Measurements from ENCODE around the gene CSNK1G1.

CSNK1G1 gene

GRCh38 chr15:64182859-64183370 is 173.1 kb downstream of the CSNK1G1 start:
- DNase-seq = no peak

- DNase-seq = no peak
These were observed 175.6 kb downstream of the CSNK1G1 start for GRCh38 chr15:64180235-64180824.

GRCh38 chr15:64166102-64166890 is 189.7 kb downstream of the CSNK1G1 start:
- no peak for DNase-seq

GRCh38 chr15:64164436-64164835 is 191.5 kb downstream of the CSNK1G1 start:
- no peak for DNase-seq

- DNase-seq = no peak
These were observed 192.2 kb downstream of the CSNK1G1 start for GRCh38 chr15:64163659-64164362.

GRCh38 chr15:64162869-64163658 is 192.9 kb downstream of the CSNK1G1 start, which contains the start of gene PPIB:
Gene PPIB, minus strand, starts transcription at chr15:64163022. Its CDS starts 36 bp downstream, at chr15:64162986.
- peak; percentile 97 for DNase-seq

- no peak for DNase-seq
These were observed 193.5 kb downstream of the CSNK1G1 start for GRCh38 chr15:64162478-64162868.

GRCh38 chr15:64161688-64162477 is 194.1 kb downstream of the CSNK1G1 start:
- no peak for DNase-seq

- no peak for DNase-seq
These were observed 197.4 kb downstream of the CSNK1G1 start for GRCh38 chr15:64158363-64159134.

- DNase-seq = no peak
These were observed 198.3 kb downstream of the CSNK1G1 start for GRCh38 chr15:64157599-64158125.

GRCh38 chr15:64156652-64157331 is 199.2 kb downstream of the CSNK1G1 start:
- no peak for DNase-seq

GRCh38 chr15:64155802-64156651 is 199.9 kb downstream of the CSNK1G1 start:
- DNase-seq = no peak

GRCh38 chr15:64153480-64154367 is 202.2 kb downstream of the CSNK1G1 start:
- DNase-seq = peak; percentile 90

GRCh38 chr15:64152507-64153387 is 203.2 kb downstream of the CSNK1G1 start:
- DNase-seq = no peak

- DNase-seq = peak; percentile 23
These were observed 204.1 kb downstream of the CSNK1G1 start, which contains the start of gene SNX22 for GRCh38 chr15:64151727-64152506. Gene SNX22, plus strand, starts transcription at chr15:64151731. Its CDS starts 45 bp downstream, at chr15:64151776.

Measured in CD4-positive, alpha-beta T cell treated with Interleukin-10 for 1 hour (primary cell).